Ramos (cell line): ENCODE measurements around the gene INVS.
"Not testable (repeated sequence)": the region's sequence is repeated elsewhere in the genome, so short reads cannot be mapped to it uniquely, and the experiment has no call there.

Experiments
- in situ Hi-C: fragments of 300-500 bp; cut with MboI; formaldehyde crosslinking; loops from one replicate; pipeline ENCODE4 v1.14.3; 2022; ENCODE audit warnings: low sequenced_read_pairs; ENCODE audit not compliant: unreplicated experiment

Gene INVS

GRCh38 chr9:100112677-100113336 is 13.8 kb downstream of the INVS start:
- in situ Hi-C loops = no loop called here

- in situ Hi-C loops = no loop called here
Measured at GRCh38 chr9:100117316-100117715, 18.3 kb downstream of the INVS start.

GRCh38 chr9:100120286-100120685 is 21.2 kb downstream of the INVS start:
- in situ Hi-C loops = no loop called here

GRCh38 chr9:100125236-100125635 is 26.2 kb downstream of the INVS start:
- in situ Hi-C loops = no loop called here

- in situ Hi-C loops = no loop called here
Measured at GRCh38 chr9:100125910-100126309, 26.9 kb downstream of the INVS start.

GRCh38 chr9:100126423-100126822 is 27.4 kb downstream of the INVS start:
- in situ Hi-C loops = no loop called here

- in situ Hi-C loops = no loop called here
Measured at GRCh38 chr9:100129772-100130171, 30.7 kb downstream of the INVS start.

GRCh38 chr9:100131216-100131615 is 32.2 kb downstream of the INVS start:
- in situ Hi-C loops = no loop called here

GRCh38 chr9:100131875-100132430 is 32.9 kb downstream of the INVS start:
- in situ Hi-C loops = no loop called here

GRCh38 chr9:100134731-100135130 is 35.7 kb downstream of the INVS start:
- in situ Hi-C loops = no loop called here

GRCh38 chr9:100136799-100137198 is 37.8 kb downstream of the INVS start:
- in situ Hi-C loops = not testable (repeated sequence)

GRCh38 chr9:100140303-100140702 is 41.3 kb downstream of the INVS start:
- in situ Hi-C loops = not testable (repeated sequence)

GRCh38 chr9:100141862-100142261 is 42.8 kb downstream of the INVS start:
- in situ Hi-C loops = not testable (repeated sequence)

GRCh38 chr9:100145167-100145934 is 46.3 kb downstream of the INVS start:
- in situ Hi-C loops = not testable (repeated sequence)

- in situ Hi-C loops = not testable (repeated sequence)
Measured at GRCh38 chr9:100145976-100146375, 46.9 kb downstream of the INVS start.

GRCh38 chr9:100150214-100150613 is 51.2 kb downstream of the INVS start:
- in situ Hi-C loops = no loop called here

- in situ Hi-C loops = no loop called here
Measured at GRCh38 chr9:100160021-100160420, 61.0 kb downstream of the INVS start.

- in situ Hi-C loops = no loop called here
Measured at GRCh38 chr9:100167176-100167575, 68.1 kb downstream of the INVS start.

- in situ Hi-C loops = no loop called here
Measured at GRCh38 chr9:100167915-100168654, 69.0 kb downstream of the INVS start.

GRCh38 chr9:100170085-100170484 is 71.0 kb downstream of the INVS start:
- in situ Hi-C loops = no loop called here

GRCh38 chr9:100170556-100170955 is 71.5 kb downstream of the INVS start:
- in situ Hi-C loops = no loop called here
